Mucosa of rectum (tissue), 2 donors: ENCODE measurements around the gene CCDC134.

Experiments used
- H3K27ac ChIP-seq, 2 donors: one replicate each; pipeline ENCODE4 v1.7.0; 2013; ENCODE audit warnings: inconsistent platforms in 2 of 2, low read depth in 2 of 2, low read length in 2 of 2
- H3K27me3 ChIP-seq, 2 donors: one replicate each; pipeline ENCODE4 v1.7.0; 2013; ENCODE audit warnings: low read length in 2 of 2; ENCODE audit not compliant: control insufficient read depth in 2 of 2, insufficient read depth in 2 of 2
- H3K36me3 ChIP-seq, 2 donors: one replicate each; pipeline ENCODE4 v1.7.0; 2013; ENCODE audit warnings: low read length in 2 of 2; ENCODE audit not compliant: control insufficient read depth in 2 of 2, insufficient read depth in 2 of 2
- H3K4me1 ChIP-seq, 2 donors: one replicate each; pipeline ENCODE4 v1.7.0; 2013; ENCODE audit warnings: low read length in 2 of 2, mild to moderate bottlenecking in 1 of 2; ENCODE audit not compliant: control insufficient read depth in 2 of 2, insufficient read depth in 2 of 2
- H3K4me3 ChIP-seq, 2 donors: one replicate each; pipeline ENCODE4 v1.7.0; 2013; ENCODE audit warnings: low read length in 2 of 2
- H3K9ac ChIP-seq, 2 donors: one replicate each; pipeline ENCODE4 v1.7.0; 2013; ENCODE audit warnings: low read length in 2 of 2, low read depth in 1 of 2, mild to moderate bottlenecking in 1 of 2
- H3K9me3 ChIP-seq, 2 donors: one replicate each; pipeline ENCODE4 v1.7.0; 2013; ENCODE audit warnings: low read length in 2 of 2; ENCODE audit not compliant: control insufficient read depth in 2 of 2
- donor health status: healthy.
- donor health status: Normal muscosa, but diverticular disease.

CCDC134 gene

GRCh38 chr22:41782751-41783150 is 17.7 kb upstream of the CCDC134 start:
- H3K27me3 ChIP-seq, result no peaks in the 10 kb centered on the region
- H3K9me3 ChIP-seq, result no peaks in the 10 kb centered on the region
- H3K27ac ChIP-seq, result no peak overlapping the region
- peaks cover 3 to 4% of the 10 kb centered on the region in 2 donors for H3K4me1 ChIP-seq
- peak overlapping the region in 1 of 2 donors; percentile 26 for H3K9ac ChIP-seq
- H3K36me3 ChIP-seq, result no peaks in the 10 kb centered on the region
- H3K4me3 ChIP-seq, result peak overlapping the region; percentile 46 to 70

- Histone ChIP-seq H3K36me3 (no peaks in the 10 kb centered on the region), H3K4me3 (no peak overlapping the region), H3K27me3 (no peaks in the 10 kb centered on the region), H3K4me1 (no peaks in the 10 kb centered on the region), H3K9me3 (no peaks in the 10 kb centered on the region), H3K27ac (no peak overlapping the region), H3K9ac (no peak overlapping the region)
Observed at GRCh38 chr22:41787331-41787730, 13.1 kb upstream of the CCDC134 start.

GRCh38 chr22:41793871-41794270 is 6.6 kb upstream of the CCDC134 start:
- Histone ChIP-seq H3K9ac (no peak overlapping the region), H3K4me1 (no peaks in the 10 kb centered on the region), H3K36me3 (no peaks in the 10 kb centered on the region), H3K9me3 (no peaks in the 10 kb centered on the region), H3K4me3 (no peak overlapping the region), H3K27me3 (no peaks in the 10 kb centered on the region), H3K27ac (no peak overlapping the region)

GRCh38 chr22:41798736-41799135 is 1.7 kb upstream of the CCDC134 start:
- Histone ChIP-seq H3K9ac (no peak overlapping the region), H3K4me3 (no peak overlapping the region), H3K4me1 (peaks cover 12 to 21% of the 10 kb centered on the region in 2 donors), H3K27ac (no peak overlapping the region), H3K36me3 (no peaks in the 10 kb centered on the region), H3K9me3 (no peaks in the 10 kb centered on the region), H3K27me3 (no peaks in the 10 kb centered on the region)

DNA sequence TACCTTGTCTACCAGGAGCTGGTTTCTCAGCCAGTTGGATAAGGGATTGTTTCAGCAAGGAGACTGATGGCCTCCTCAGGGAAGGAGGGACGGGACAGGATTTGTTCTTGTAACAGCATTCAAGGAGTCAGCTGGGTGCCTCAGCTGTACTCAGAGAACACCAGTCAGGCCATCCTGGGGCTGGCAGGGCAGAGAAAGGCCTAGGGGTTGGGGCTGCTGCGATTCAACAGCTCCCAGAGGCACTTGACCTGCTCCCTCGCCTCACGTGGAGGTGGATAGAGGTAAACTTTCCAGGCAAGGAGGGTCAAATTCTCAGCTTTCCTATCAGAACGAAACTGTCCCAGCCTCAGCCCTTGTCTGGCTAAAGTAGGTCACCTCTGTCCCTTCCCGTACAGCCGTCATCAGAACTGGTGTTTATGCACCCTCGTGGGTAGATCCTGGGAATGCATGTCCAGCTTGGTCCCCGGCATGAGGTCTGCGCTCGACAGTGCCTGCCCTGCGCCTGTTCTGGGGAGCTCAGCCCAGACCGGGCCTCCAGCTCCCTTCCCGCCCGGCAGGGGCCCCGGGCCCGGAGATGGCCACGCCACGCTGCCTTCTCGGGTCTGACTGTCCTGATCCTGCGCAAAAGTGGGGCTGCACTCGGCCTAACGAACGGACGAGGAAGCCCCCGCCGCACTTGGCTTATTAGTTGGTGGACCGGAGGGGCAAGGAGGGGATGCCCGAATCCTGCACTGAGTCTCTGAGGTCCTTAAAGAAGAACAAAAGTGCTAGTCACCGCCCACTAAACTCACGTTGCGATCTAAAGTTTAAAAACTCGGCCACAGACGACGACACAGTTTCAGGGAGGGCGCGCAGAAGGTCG is 762 bp upstream of the CCDC134 start:
- no peaks in the 10 kb centered on the region for H3K27me3 ChIP-seq
- peaks cover 12 to 21% of the 10 kb centered on the region in 2 donors for H3K4me1 ChIP-seq
- peak overlapping the region; percentile 85 to 95 for H3K9ac ChIP-seq
- H3K36me3 ChIP-seq, result no peaks in the 10 kb centered on the region
- H3K27ac ChIP-seq, result peak overlapping the region; percentile 77 to 91
- H3K9me3 ChIP-seq, result no peaks in the 10 kb centered on the region
- peak overlapping the region; percentile 87 to 90 for H3K4me3 ChIP-seq

GRCh38 chr22:41801147-41801819 is 804 bp downstream of the CCDC134 start:
- peak overlapping the region; percentile 85 to 95 for H3K9ac ChIP-seq
- H3K9me3 ChIP-seq, result no peaks in the 10 kb centered on the region
- peaks cover 12 to 21% of the 10 kb centered on the region in 2 donors for H3K4me1 ChIP-seq
- no peaks in the 10 kb centered on the region for H3K27me3 ChIP-seq
- peak overlapping the region; percentile 87 to 90 for H3K4me3 ChIP-seq
- H3K27ac ChIP-seq, result peak overlapping the region; percentile 77 to 91
- H3K36me3 ChIP-seq, result no peaks in the 10 kb centered on the region

DNA sequence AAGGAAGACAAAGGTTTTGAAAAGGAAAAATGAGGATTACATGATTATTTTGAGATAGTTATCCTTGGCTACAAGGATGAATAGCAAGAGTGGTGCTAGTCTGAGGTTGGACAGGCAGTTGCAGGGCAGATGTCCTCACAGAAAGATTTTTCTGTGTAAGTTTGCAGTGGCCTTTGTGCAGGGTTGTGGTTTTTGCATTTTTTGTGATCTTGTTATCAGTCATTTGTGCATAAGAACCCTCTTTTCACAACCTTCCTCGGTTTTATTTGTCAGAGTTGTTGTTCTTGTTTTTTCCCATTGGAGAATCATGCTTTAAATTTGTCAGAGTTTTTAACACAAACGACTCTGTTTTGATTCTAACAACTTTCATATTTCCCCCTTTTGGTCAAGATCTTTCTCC is 1.4 kb downstream of the CCDC134 start:
- no peak overlapping the region for H3K27ac ChIP-seq
- H3K9ac ChIP-seq, result peak overlapping the region in 1 of 2 donors; percentile 95
- H3K27me3 ChIP-seq, result no peaks in the 10 kb centered on the region
- H3K4me1 ChIP-seq, result peaks cover 12 to 21% of the 10 kb centered on the region in 2 donors
- no peaks in the 10 kb centered on the region for H3K9me3 ChIP-seq
- peak overlapping the region in 1 of 2 donors; percentile 90 for H3K4me3 ChIP-seq
- H3K36me3 ChIP-seq, result no peaks in the 10 kb centered on the region

DNA sequence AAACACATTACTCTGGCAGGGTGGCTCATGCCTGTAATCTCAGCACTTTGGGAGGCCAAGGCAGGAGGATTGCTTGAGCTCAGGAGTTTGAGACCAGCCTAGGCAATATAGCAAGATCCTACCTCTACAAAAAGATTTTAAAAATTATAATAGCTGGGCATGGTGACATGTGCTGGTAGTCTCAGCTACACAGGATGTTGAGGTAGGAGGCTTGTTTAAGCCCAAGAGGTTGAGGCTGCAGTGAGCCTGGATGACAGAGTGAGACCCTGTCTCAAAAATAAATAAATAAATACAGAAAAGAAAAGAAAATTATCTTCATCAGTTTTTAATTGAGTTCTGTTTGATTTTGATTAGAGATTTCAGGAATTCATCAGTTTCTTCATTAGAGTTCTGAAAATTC is 5.2 kb downstream of the CCDC134 start:
- H3K4me1 ChIP-seq, result peaks cover 6 to 12% of the 10 kb centered on the region in 2 donors
- no peak overlapping the region for H3K9ac ChIP-seq
- no peak overlapping the region for H3K27ac ChIP-seq
- no peaks in the 10 kb centered on the region for H3K27me3 ChIP-seq
- H3K4me3 ChIP-seq, result no peak overlapping the region
- no peaks in the 10 kb centered on the region for H3K9me3 ChIP-seq
- H3K36me3 ChIP-seq, result peaks cover 6 to 7% of the 10 kb centered on the region in 2 donors

- H3K9ac ChIP-seq, result no peak overlapping the region
- H3K9me3 ChIP-seq, result no peaks in the 10 kb centered on the region
- H3K36me3 ChIP-seq, result peaks cover 6 to 18% of the 10 kb centered on the region in 2 donors
- H3K4me3 ChIP-seq, result no peak overlapping the region
- no peaks in the 10 kb centered on the region for H3K27me3 ChIP-seq
- no peak overlapping the region for H3K27ac ChIP-seq
- no peaks in the 10 kb centered on the region for H3K4me1 ChIP-seq
Observed at GRCh38 chr22:41808400-41808799, 7.9 kb downstream of the CCDC134 start.

- H3K27me3 ChIP-seq, result no peaks in the 10 kb centered on the region
- H3K36me3 ChIP-seq, result peaks cover 12 to 28% of the 10 kb centered on the region in 2 donors
- no peaks in the 10 kb centered on the region for H3K4me1 ChIP-seq
- H3K27ac ChIP-seq, result no peak overlapping the region
- H3K9me3 ChIP-seq, result no peaks in the 10 kb centered on the region
- no peak overlapping the region for H3K4me3 ChIP-seq
- no peak overlapping the region for H3K9ac ChIP-seq
Observed at GRCh38 chr22:41810022-41810421, 9.5 kb downstream of the CCDC134 start.
